HepG2 (cell line): Measurements from ENCODE around the gene EP300. TPM values are rescaled to one million over a fixed set of nuclear protein-coding genes. Genes with fewer than 3 reads are reported as not detected.

Experiments used
- CENPT ChIP-seq: sonication (generic); formaldehyde crosslinking; IDR thresholded peaks from 2 replicates; pipeline ENCODE4 v1.8.0; 2022; ENCODE audit warnings: low read depth, mild to moderate bottlenecking, moderate library complexity, missing genetic modification reagents
- DNMT3B ChIP-seq: conservative IDR thresholded peaks from 2 replicates; pipeline ENCODE4 v1.6.1; 2016; ENCODE audit warnings: missing biosample characterization, control low read depth
- SOX13 ChIP-seq, 3 experiments: fragments of 450-650 bp in 1 of 3; sonication (generic) in 1 of 3; formaldehyde crosslinking in 1 of 3; IDR thresholded peaks in 2 of 3; conservative IDR thresholded peaks in 1 of 3; 2 replicates each; pipeline versions ENCODE4 v1.5.0 to v1.6.1; 2016 to 2020; ENCODE audit warnings: antibody characterized with exemption in 1 of 3, mild to moderate bottlenecking in 1 of 3, missing compliant biosample characterization in 1 of 3, missing genetic modification reagents in 1 of 3, moderate library complexity in 1 of 3
- ZNF816 ChIP-seq: sonication (generic); formaldehyde crosslinking; IDR thresholded peaks from 2 replicates; pipeline ENCODE4 v1.8.0; 2022; ENCODE audit warnings: missing genetic modification reagents, mild to moderate bottlenecking, borderline replicate concordance
- polyA plus RNA-seq, 8 experiments: library from polyadenylated mRNA; depleted of rRNA in 3 of 8; stranded (reverse) in 7 of 8; unstranded in 1 of 8; fragments of >200 nt; fragmentation: Illumina TruSeq in 4 of 8; extraction: Trizol in 4 of 8; gene quantifications; 2 replicates each; pipeline versions ENCODE4 v1.2.1 to v1.2.3, GENCODE V29; 2011 to 2016; ENCODE audit warnings: low read depth in 4 of 8, missing spikeins in 1 of 8, mixed read lengths in 1 of 8; ENCODE audit not compliant: insufficient read depth in 1 of 8
- total RNA-seq, 5 experiments: library from RNA; depleted of rRNA; stranded (reverse); fragments of >200 nt; fragmentation: Illumina TruSeq; extraction: Trizol; gene quantifications; 2 replicates each; pipeline ENCODE4 v1.2.3, GENCODE V29; 2016; ENCODE audit warnings: low read depth in 1 of 5
- TF ChIP-seq, protein P1 (sequence below), 2 experiments: fragments of 450-650 bp in 1 of 2; sonication (generic) in 1 of 2; formaldehyde crosslinking in 1 of 2; IDR thresholded peaks; 2 replicates each; pipeline versions ENCODE4 v1.6.1 to v1.8.0; 2016 to 2022; ENCODE audit warnings: antibody characterized with exemption in 1 of 2, mild to moderate bottlenecking in 1 of 2, missing genetic modification reagents in 1 of 2

The EP300 gene
- total and polyA plus RNA-seq, 2 of the 13 experiments (the other 11 are each of a cell fraction or from before 2014, with no cell fraction given) = 13.6 to 14.9 TPM

DNA sequence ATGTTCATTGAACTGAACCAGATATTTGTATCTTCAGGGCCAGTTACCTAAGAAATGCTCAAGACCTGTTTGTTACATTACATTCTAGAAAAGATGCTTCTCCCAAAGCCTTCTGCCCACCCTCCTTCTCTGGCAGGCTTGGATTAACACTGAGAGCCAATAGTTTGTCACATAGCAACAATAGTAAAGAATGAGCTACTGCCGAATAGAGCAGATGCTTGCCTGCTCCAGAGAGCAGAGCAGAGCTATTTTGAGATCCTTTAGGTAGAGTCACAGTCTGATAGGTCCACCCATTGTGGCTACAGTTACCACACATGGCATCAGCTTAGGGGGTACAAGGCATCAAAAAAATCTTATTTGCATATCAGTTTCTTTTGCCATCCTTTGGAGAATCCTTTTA, 13.5 kb upstream of the EP300 start (continued):
- TF ChIP-seq, protein P1, sequence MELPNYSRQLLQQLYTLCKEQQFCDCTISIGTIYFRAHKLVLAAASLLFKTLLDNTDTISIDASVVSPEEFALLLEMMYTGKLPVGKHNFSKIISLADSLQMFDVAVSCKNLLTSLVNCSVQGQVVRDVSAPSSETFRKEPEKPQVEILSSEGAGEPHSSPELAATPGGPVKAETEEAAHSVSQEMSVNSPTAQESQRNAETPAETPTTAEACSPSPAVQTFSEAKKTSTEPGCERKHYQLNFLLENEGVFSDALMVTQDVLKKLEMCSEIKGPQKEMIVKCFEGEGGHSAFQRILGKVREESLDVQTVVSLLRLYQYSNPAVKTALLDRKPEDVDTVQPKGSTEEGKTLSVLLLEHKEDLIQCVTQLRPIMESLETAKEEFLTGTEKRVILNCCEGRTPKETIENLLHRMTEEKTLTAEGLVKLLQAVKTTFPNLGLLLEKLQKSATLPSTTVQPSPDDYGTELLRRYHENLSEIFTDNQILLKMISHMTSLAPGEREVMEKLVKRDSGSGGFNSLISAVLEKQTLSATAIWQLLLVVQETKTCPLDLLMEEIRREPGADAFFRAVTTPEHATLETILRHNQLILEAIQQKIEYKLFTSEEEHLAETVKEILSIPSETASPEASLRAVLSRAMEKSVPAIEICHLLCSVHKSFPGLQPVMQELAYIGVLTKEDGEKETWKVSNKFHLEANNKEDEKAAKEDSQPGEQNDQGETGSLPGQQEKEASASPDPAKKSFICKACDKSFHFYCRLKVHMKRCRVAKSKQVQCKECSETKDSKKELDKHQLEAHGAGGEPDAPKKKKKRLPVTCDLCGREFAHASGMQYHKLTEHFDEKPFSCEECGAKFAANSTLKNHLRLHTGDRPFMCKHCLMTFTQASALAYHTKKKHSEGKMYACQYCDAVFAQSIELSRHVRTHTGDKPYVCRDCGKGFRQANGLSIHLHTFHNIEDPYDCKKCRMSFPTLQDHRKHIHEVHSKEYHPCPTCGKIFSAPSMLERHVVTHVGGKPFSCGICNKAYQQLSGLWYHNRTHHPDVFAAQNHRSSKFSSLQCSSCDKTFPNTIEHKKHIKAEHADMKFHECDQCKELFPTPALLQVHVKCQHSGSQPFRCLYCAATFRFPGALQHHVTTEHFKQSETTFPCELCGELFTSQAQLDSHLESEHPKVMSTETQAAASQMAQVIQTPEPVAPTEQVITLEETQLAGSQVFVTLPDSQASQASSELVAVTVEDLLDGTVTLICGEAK (IDR thresholded peaks at IDR 0.05) = no peak
- TF ChIP-seq, protein P1 (CRISPR knock-in tag; IDR thresholded peaks at IDR 0.05) = no peak
- no peak for TF ChIP-seq CENPT (CRISPR knock-in tag)
- TF ChIP-seq SOX13 (IDR thresholded peaks at IDR 0.05) = no peak
- no peak for TF ChIP-seq SOX13 (CRISPR knock-in tag; conservative IDR thresholded peaks at IDR 0.05 in 1 of 2, IDR thresholded peaks at IDR 0.05 in 1 of 2)
- TF ChIP-seq ZNF816 (CRISPR knock-in tag) = no peak
- no peak for TF ChIP-seq DNMT3B (CRISPR knock-in tag)
